Iris pigment epithelial cell (primary cell): ENCODE results near the gene CSNK1D.
A peak's percentile ranks its signal among the peaks of the same experiment; 100 is the strongest.

ENCODE experiments used
- DNase-seq: peaks from one replicate; pipeline ENCODE4 v3.0.0-alpha.2; 2011; ENCODE audit warnings: low read depth

The CSNK1D gene

GRCh38 chr17:82252511-82253178, 20.9 kb downstream of the CSNK1D start:
- DNase-seq, result no peak

GRCh38 chr17:82250868-82251500, 22.5 kb downstream of the CSNK1D start:
- DNase-seq, result no peak

GRCh38 chr17:82249896-82250581, 23.5 kb downstream of the CSNK1D start:
- DNase-seq, result no peak

- DNase-seq, result no peak
Measured at GRCh38 chr17:82248815-82249674, 24.5 kb downstream of the CSNK1D start.

GRCh38 chr17:82247856-82248671, 25.4 kb downstream of the CSNK1D start:
- DNase-seq, result no peak

- no peak for DNase-seq
Measured at GRCh38 chr17:82247182-82247823, 26.2 kb downstream of the CSNK1D start.

- peak; percentile 69 for DNase-seq
Measured at GRCh38 chr17:82246365-82247181, 26.9 kb downstream of the CSNK1D start.

- no peak for DNase-seq
Measured at GRCh38 chr17:82246040-82246364, 27.5 kb downstream of the CSNK1D start.

GRCh38 chr17:82245134-82246039, 28.1 kb downstream of the CSNK1D start:
- DNase-seq, result no peak

GRCh38 chr17:82244413-82245133, 28.9 kb downstream of the CSNK1D start:
- peak; percentile 54 for DNase-seq

GRCh38 chr17:82243648-82244412, 29.7 kb downstream of the CSNK1D start:
- DNase-seq, result no peak

- peak; percentile 88 for DNase-seq
Measured at GRCh38 chr17:82242977-82243647, 30.4 kb downstream of the CSNK1D start.

GRCh38 chr17:82242698-82242976, 30.9 kb downstream of the CSNK1D start:
- DNase-seq, result no peak

- no peak for DNase-seq
Measured at GRCh38 chr17:82241926-82242697, 31.4 kb downstream of the CSNK1D start.

- DNase-seq, result peak; percentile 64
Measured at GRCh38 chr17:82241183-82241925, 32.1 kb downstream of the CSNK1D start.
